SK-N-SH treated with all-trans-retinoic acid at 6 μM for 48 hours (cell line): ENCODE results near the gene KLF3.

Experiments used
- ATAC-seq: fragments of 200-7000 bp; cut with Tn5 transposase; 3 replicates; pipeline ENCODE4 v1.9.1; 2020; ENCODE audit warnings: mild to moderate bottlenecking, moderate library complexity
- BACH2 ChIP-seq: fragments of 250-450 bp; sonication (Bioruptor Pico); IDR thresholded peaks from 2 replicates; pipeline ENCODE4 v1.9.0; 2021; ENCODE audit warnings: mild to moderate bottlenecking, borderline replicate concordance
- CSDC2 ChIP-seq: fragments of 250-450 bp; sonication (Bioruptor Pico); IDR thresholded peaks from 2 replicates; pipeline ENCODE4 v1.5.0; 2020; ENCODE audit warnings: mild to moderate bottlenecking, moderate library complexity
- CSRNP3 ChIP-seq: fragments of 250-450 bp; sonication (Bioruptor Pico); IDR thresholded peaks from 2 replicates; pipeline ENCODE4 v1.5.1; 2021; ENCODE audit warnings: mild to moderate bottlenecking, moderate library complexity
- ESRRG ChIP-seq: fragments of 250-450 bp; sonication (Bioruptor Pico); IDR thresholded peaks from 2 replicates; pipeline ENCODE4 v1.6.1; 2021; ENCODE audit warnings: mild to moderate bottlenecking
- GLIS3 ChIP-seq: fragments of 250-450 bp; sonication (Bioruptor Pico); IDR thresholded peaks from 2 replicates; pipeline ENCODE4 v1.5.0; 2020; ENCODE audit warnings: mild to moderate bottlenecking, moderate library complexity
- OSR1 ChIP-seq: fragments of 250-450 bp; sonication (Bioruptor Pico); IDR thresholded peaks from 2 replicates; pipeline ENCODE4 v1.8.0; 2022; ENCODE audit warnings: moderate library complexity, mild to moderate bottlenecking, inconsistent platforms
- PPARA ChIP-seq: fragments of 250-450 bp; sonication (Bioruptor Pico); IDR thresholded peaks from 2 replicates; pipeline ENCODE4 v1.5.0; 2020; ENCODE audit warnings: mild to moderate bottlenecking, borderline replicate concordance
- RARB ChIP-seq: fragments of 250-450 bp; sonication (Bioruptor Pico); IDR thresholded peaks from 2 replicates; pipeline ENCODE4 v1.8.0; 2021; ENCODE audit warnings: mild to moderate bottlenecking, moderate library complexity
- SNAI2 ChIP-seq: fragments of 250-450 bp; sonication (Bioruptor Pico); IDR thresholded peaks from 2 replicates; pipeline ENCODE4 v1.5.0; 2020; ENCODE audit warnings: mild to moderate bottlenecking, moderate library complexity
- TCF4 ChIP-seq: fragments of 250-450 bp; sonication (Bioruptor Pico); IDR thresholded peaks from 2 replicates; pipeline ENCODE4 v1.8.0; 2021; ENCODE audit warnings: mild to moderate bottlenecking, moderate library complexity, borderline replicate concordance
- TOX ChIP-seq: fragments of 250-450 bp; sonication (Bioruptor Pico); IDR thresholded peaks from 2 replicates; pipeline ENCODE4 v1.8.0; 2021; ENCODE audit warnings: mild to moderate bottlenecking, moderate library complexity, borderline replicate concordance
- TSHZ2 ChIP-seq: fragments of 250-450 bp; sonication (Bioruptor Pico); IDR thresholded peaks from 2 replicates; pipeline ENCODE4 v1.5.0; 2020; ENCODE audit warnings: mild to moderate bottlenecking, moderate library complexity
- ZC3H10 ChIP-seq: fragments of 250-450 bp; sonication (Bioruptor Pico); IDR thresholded peaks from 2 replicates; pipeline ENCODE4 v1.5.1; 2021; ENCODE audit warnings: mild to moderate bottlenecking, moderate library complexity
- ZFP3 ChIP-seq: fragments of 250-450 bp; sonication (Bioruptor Pico); IDR thresholded peaks from 2 replicates; pipeline ENCODE4 v1.5.0; 2020; ENCODE audit warnings: mild to moderate bottlenecking, moderate library complexity
- ZFP30 ChIP-seq: fragments of 450-650 bp; formaldehyde crosslinking; IDR thresholded peaks from 2 replicates; pipeline ENCODE4 v1.5.0; 2022; ENCODE audit warnings: mild to moderate bottlenecking, moderate library complexity
- ZNF565 ChIP-seq: fragments of 450-650 bp; formaldehyde crosslinking; conservative IDR thresholded peaks from 2 replicates; pipeline ENCODE4 v1.5.0; 2020; ENCODE audit warnings: low read depth, mild to moderate bottlenecking, moderate library complexity
- ZNF70 ChIP-seq: fragments of 450-650 bp; formaldehyde crosslinking; IDR thresholded peaks from 2 replicates; pipeline ENCODE4 v1.5.0; 2020; ENCODE audit warnings: mild to moderate bottlenecking, moderate library complexity
- ZNF8 ChIP-seq: fragments of 450-650 bp; formaldehyde crosslinking; IDR thresholded peaks from 2 replicates; pipeline ENCODE4 v1.5.0; 2020; ENCODE audit warnings: mild to moderate bottlenecking, moderate library complexity
- TF ChIP-seq, protein P1 (sequence below): fragments of 250-450 bp; sonication (Bioruptor Pico); IDR thresholded peaks from 2 replicates; pipeline ENCODE4 v1.5.1; 2020; ENCODE audit warnings: low read depth, mild to moderate bottlenecking, moderate library complexity
- TF ChIP-seq, protein P2 (sequence below): fragments of 250-450 bp; sonication (Bioruptor Pico); IDR thresholded peaks from 2 replicates; pipeline ENCODE4 v1.8.0; 2020; ENCODE audit warnings: mild to moderate bottlenecking, moderate library complexity, borderline replicate concordance
- TF ChIP-seq, protein P3 (sequence below): fragments of 250-450 bp; sonication (Bioruptor Pico); IDR thresholded peaks from 2 replicates; pipeline ENCODE4 v1.8.0; 2021; ENCODE audit warnings: low read depth, mild to moderate bottlenecking, moderate library complexity, borderline replicate concordance

KLF3 gene

DNA sequence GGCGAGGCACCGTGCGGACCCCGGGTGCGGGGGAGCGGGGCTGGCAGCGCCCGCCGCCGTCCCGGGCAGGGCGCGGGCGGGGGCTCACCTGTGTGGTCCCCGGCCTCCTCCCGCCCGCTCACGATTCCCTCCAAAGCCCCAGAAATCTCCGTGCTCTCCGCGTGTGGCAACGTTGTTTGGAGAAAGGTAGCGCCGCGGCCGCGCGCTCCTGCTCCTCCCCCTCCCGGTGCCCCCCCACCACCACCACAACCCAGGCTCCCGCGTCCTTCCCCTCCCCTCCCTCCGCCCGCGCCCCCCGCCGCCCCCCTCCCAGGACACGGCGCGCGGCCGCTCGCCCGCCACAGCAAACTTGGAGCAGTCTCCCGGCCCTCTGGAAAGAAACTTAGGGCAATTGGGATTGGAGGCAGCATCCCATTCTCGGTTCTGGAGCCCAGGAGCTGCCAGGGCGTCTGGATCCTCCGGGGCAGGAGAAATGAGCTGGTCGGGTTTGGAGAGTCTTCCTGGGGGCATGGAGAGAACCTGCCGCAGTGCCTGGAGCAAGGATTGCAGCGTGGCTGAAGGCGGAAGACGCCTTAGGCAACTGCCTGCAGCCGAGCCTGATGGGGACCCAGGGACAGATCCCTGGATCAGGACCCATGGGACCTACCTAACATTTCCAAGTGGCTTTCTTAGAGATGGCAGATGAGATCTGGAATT is 855 bp downstream of the KLF3 start:
- peak; percentile 22 for ATAC-seq
- TF ChIP-seq, protein P1, sequence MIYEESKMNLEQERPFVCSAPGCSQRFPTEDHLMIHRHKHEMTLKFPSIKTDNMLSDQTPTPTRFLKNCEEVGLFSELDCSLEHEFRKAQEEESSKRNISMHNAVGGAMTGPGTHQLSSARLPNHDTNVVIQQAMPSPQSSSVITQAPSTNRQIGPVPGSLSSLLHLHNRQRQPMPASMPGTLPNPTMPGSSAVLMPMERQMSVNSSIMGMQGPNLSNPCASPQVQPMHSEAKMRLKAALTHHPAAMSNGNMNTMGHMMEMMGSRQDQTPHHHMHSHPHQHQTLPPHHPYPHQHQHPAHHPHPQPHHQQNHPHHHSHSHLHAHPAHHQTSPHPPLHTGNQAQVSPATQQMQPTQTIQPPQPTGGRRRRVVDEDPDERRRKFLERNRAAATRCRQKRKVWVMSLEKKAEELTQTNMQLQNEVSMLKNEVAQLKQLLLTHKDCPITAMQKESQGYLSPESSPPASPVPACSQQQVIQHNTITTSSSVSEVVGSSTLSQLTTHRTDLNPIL: no peak
- TF ChIP-seq CSRNP3 (no peak), ZFP3 (no peak), GLIS3 (CRISPR knock-in tag) (no peak), ZNF8 (CRISPR knock-in tag) (no peak), ZNF565 (no peak), SNAI2 (CRISPR knock-in tag) (no peak), TCF4 (CRISPR knock-in tag) (no peak), ESRRG (CRISPR knock-in tag) (no peak), RARB (no peak), OSR1 (no peak), TOX (no peak)

DNA sequence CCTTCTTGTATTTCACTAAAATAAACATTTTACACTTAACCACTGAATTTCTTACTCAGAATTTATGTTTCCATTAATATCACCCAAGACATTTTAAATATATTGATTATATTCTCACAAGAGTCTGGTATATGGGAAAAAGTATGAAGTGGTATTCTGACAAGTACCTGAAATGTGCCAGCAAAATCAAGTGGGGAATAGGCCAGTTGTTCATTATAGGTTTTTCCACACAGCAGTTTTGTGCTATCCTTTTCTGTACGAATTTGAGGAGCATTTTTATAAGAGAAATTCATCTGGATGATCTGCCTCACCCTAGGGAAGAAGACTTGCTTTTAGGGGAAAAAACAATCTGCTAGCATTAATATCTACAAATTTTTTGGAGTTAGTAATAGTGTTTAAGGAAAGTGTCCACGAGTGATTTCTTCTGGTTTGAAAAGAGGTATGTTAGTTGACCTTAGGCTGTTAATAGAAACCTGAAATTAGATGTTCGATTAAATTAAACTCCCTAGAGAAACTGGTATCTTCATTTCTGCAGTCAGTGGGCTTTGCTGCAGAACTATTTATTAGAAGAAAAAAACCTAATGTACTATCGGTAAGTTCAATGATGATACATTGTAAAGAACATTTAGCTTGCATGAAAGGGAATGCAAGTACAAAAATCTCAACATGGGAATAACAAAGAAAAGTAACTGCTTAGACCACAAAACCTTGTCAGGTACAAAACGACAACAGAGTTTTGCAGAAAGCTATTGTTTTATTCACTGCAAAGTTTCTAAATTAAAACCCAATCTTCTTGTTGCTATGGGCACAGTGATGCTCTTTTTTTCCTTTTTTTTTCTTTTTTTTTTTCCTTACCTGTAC is 1.8 kb downstream of the KLF3 start:
- TF ChIP-seq OSR1 (no peak), ZC3H10 (no peak)
- no peak for ATAC-seq

GRCh38 chr4:38666766-38667084 is 2.7 kb downstream of the KLF3 start:
- TF ChIP-seq PPARA (CRISPR knock-in tag): 0 out of 2 replicates have a peak, but pooled peaks have one; percentile 16
- TF ChIP-seq CSRNP3: no peak
- no peak for TF ChIP-seq TOX
- TF ChIP-seq SNAI2 (CRISPR knock-in tag): no peak
- no peak for TF ChIP-seq TCF4 (CRISPR knock-in tag)
- peak; percentile 3 for ATAC-seq

GRCh38 chr4:38667085-38667893 is 3.3 kb downstream of the KLF3 start:
- TF ChIP-seq SNAI2 (CRISPR knock-in tag) (no peak), CSDC2 (CRISPR knock-in tag) (no peak), TOX (0 out of 2 replicates have a peak, but pooled peaks have one; percentile 7), ESRRG (CRISPR knock-in tag) (no peak), ZNF70 (CRISPR knock-in tag) (no peak), GLIS3 (CRISPR knock-in tag) (no peak), ZNF8 (CRISPR knock-in tag) (no peak), ZFP30 (CRISPR knock-in tag) (no peak), BACH2 (no peak), TSHZ2 (no peak), ZNF565 (no peak), ZC3H10 (no peak), TCF4 (CRISPR knock-in tag) (peak; percentile 73; the same call in 1 of the 2 replicates)
- TF ChIP-seq, protein P2, sequence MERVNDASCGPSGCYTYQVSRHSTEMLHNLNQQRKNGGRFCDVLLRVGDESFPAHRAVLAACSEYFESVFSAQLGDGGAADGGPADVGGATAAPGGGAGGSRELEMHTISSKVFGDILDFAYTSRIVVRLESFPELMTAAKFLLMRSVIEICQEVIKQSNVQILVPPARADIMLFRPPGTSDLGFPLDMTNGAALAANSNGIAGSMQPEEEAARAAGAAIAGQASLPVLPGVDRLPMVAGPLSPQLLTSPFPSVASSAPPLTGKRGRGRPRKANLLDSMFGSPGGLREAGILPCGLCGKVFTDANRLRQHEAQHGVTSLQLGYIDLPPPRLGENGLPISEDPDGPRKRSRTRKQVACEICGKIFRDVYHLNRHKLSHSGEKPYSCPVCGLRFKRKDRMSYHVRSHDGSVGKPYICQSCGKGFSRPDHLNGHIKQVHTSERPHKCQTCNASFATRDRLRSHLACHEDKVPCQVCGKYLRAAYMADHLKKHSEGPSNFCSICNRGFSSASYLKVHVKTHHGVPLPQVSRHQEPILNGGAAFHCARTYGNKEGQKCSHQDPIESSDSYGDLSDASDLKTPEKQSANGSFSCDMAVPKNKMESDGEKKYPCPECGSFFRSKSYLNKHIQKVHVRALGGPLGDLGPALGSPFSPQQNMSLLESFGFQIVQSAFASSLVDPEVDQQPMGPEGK: peak; percentile 54; the same call in 1 of the 2 replicates
- TF ChIP-seq, protein P1: peak; percentile 59; the same call in 1 of the 2 replicates
- TF ChIP-seq, protein P3, sequence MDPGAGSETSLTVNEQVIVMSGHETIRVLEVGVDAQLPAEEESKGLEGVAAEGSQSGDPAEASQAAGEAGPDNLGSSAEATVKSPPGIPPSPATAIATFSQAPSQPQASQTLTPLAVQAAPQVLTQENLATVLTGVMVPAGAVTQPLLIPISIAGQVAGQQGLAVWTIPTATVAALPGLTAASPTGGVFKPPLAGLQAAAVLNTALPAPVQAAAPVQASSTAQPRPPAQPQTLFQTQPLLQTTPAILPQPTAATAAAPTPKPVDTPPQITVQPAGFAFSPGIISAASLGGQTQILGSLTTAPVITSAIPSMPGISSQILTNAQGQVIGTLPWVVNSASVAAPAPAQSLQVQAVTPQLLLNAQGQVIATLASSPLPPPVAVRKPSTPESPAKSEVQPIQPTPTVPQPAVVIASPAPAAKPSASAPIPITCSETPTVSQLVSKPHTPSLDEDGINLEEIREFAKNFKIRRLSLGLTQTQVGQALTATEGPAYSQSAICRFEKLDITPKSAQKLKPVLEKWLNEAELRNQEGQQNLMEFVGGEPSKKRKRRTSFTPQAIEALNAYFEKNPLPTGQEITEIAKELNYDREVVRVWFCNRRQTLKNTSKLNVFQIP (CRISPR knock-in tag): no peak
- peak; percentile 84 for ATAC-seq
